AG04450 (cell line): ENCODE measurements around the gene CCDC73. TPM values are rescaled to one million over a fixed set of nuclear protein-coding genes. Genes with fewer than 3 reads are reported as not detected.

Experiments
- CTCF ChIA-PET: fragments of 300-600, 350-600 bp; formaldehyde crosslinking; extraction: SDS; loops from one replicate; lab custom pipeline; 2022; ENCODE audit warnings: antibody characterized with exemption, inconsistent platforms; lab: Charles Lee
- POLR2A ChIA-PET: fragments of 350-600 bp; formaldehyde crosslinking; extraction: SDS; loops from one replicate; lab custom pipeline; 2021; ENCODE audit warnings: antibody characterized with exemption, inconsistent platforms; lab: Yijun Ruan, JAX
- DNase-seq: peaks from one replicate; pipeline ENCODE4 v3.0.0-alpha.2; 2011; ENCODE audit warnings: low read depth, low spot score
- H3K27ac ChIP-seq: one replicate; pipeline ENCODE4 v1.5.1; 2012; ENCODE audit warnings: low read depth, low read length, control low read depth
- H3K27me3 ChIP-seq: one replicate; pipeline ENCODE4 v1.6.0; 2012; ENCODE audit warnings: low read length; ENCODE audit not compliant: control insufficient read depth, insufficient read depth
- H3K4me3 ChIP-seq: 2 replicates; pipeline ENCODE4 v1.5.1; 2011; ENCODE audit warnings: mild to moderate bottlenecking, low read depth, low read length, control low read depth
- H3K9me3 ChIP-seq: 2 replicates; pipeline ENCODE4 v1.5.1; 2012; ENCODE audit warnings: low read length; ENCODE audit not compliant: control insufficient read depth, insufficient read depth
- CTCF ChIP-seq: IDR thresholded peaks from 2 replicates; pipeline ENCODE4 v1.5.1; 2011; ENCODE audit warnings: low read depth, low read length, control low read depth, inconsistent platforms
- polyA plus RNA-seq: library from polyadenylated mRNA; depleted of rRNA; stranded (reverse); fragments of >200 nt; gene quantifications from 2 replicates; pipeline ENCODE4 v1.2.3, GENCODE V29; 2011; rRNA removed

Gene CCDC73
- polyA plus RNA-seq, 1 experiment: not detected

- CTCF ChIA-PET: interaction anchor here (0.8 kb wide), 1 partner anchor 15 kb away, joined by 3 read pairs; no protein-coding TSS in a partner anchor
Measured at GRCh38 chr11:32562839-32563599, 231.4 kb downstream of the CCDC73 start.

DNA sequence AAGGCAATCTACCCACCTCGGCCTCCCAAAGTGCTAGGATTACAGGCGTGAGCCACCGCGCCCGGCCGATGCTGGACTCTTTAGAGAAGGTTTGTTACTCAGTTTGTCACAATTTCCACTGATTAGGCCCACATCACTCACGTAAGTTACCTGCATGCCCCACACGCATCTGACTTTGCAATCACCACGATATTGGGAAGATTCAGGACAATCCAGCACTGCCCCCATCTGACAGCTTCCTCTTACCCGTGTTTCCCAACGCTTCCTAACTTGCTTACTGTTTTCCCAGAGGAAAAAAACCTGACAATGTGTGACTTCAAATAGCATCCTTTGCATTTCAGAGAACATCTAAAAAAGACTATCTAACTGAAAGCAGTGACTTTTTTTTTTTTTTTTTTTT is 232.6 kb downstream of the CCDC73 start:
- no peak overlapping the region for H3K27ac ChIP-seq
- no peaks in the 10 kb centered on the region for H3K9me3 ChIP-seq
- ChIA-PET CTCF (no interaction called here), POLR2A (no interaction called here)
- no peaks in the 10 kb centered on the region for H3K27me3 ChIP-seq
- no peak overlapping the region for H3K4me3 ChIP-seq
- no peak for DNase-seq
- no peak for TF ChIP-seq CTCF

More at GRCh38 chr11:32562839-32563599, 231.4 kb downstream of the CCDC73 start:
- TF ChIP-seq CTCF: no peak
- no peaks in the 10 kb centered on the region for H3K27me3 ChIP-seq
- no peaks in the 10 kb centered on the region for H3K9me3 ChIP-seq
- no peak overlapping the region for H3K4me3 ChIP-seq
- no peak for DNase-seq
- no peak overlapping the region for H3K27ac ChIP-seq
- POLR2A ChIA-PET: no interaction called here

DNA sequence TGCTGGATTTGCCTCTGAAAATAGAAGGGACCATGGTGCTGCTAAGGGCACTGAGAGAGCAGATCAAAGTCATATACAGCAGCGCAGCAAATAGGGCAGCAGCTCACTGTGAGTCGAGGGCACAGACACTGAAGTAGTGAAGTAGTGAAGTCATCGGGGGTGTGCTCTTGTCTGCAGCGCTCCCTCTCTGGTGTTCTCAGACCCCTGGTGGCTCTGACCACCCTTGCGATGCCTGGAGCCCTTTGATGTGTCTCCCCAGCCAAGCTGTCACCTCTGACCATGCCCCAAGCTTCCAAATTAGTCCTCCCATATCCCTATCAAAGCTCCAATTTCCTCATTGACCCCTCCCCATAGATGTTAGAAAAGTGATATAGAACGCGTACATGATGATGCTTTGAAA is 238.6 kb downstream of the CCDC73 start:
- H3K27me3 ChIP-seq: no peaks in the 10 kb centered on the region
- ChIA-PET CTCF (no interaction called here), POLR2A (no interaction called here)
- H3K4me3 ChIP-seq: no peak overlapping the region
- DNase-seq: no peak
- H3K9me3 ChIP-seq: no peaks in the 10 kb centered on the region
- no peak overlapping the region for H3K27ac ChIP-seq
- no peak for TF ChIP-seq CTCF

GRCh38 chr11:32555091-32555490 is 239.4 kb downstream of the CCDC73 start:
- Histone ChIP-seq H3K27me3 (no peaks in the 10 kb centered on the region), H3K9me3 (no peaks in the 10 kb centered on the region), H3K4me3 (no peak overlapping the region), H3K27ac (no peak overlapping the region)
- no peak for TF ChIP-seq CTCF
- DNase-seq: no peak
- POLR2A ChIA-PET: no interaction called here
- CTCF ChIA-PET: no interaction called here

Other genes with a start within 250 kb of the CCDC73 start
- gene EIF3M, start 210.8 kb downstream of the CCDC73 start, polyA plus RNA-seq: 476 and 584 TPM in 2 replicates
- gene PRRG4, start 35.3 kb upstream of the CCDC73 start, polyA plus RNA-seq: not detected in 2 replicates
- 14.6 and 16.4 TPM in 2 replicates for gene QSER1, start 98.1 kb upstream of the CCDC73 start, polyA plus RNA-seq
- gene DEPDC7, start 221.2 kb upstream of the CCDC73 start, polyA plus RNA-seq: 13.5 and 17.8 TPM in 2 replicates
- 18.7 and 21.4 TPM in 2 replicates for gene TCP11L1, start 244.9 kb upstream of the CCDC73 start, polyA plus RNA-seq